ENCODE results near the gene TMEM185B. TPM values are rescaled to one million over a fixed set of nuclear protein-coding genes. Genes with fewer than 3 reads are reported as not detected.

The TMEM185B gene
- polyA plus RNA-seq, 3 donors = 24.5 to 27.5 (median 26.4) TPM

DNA sequence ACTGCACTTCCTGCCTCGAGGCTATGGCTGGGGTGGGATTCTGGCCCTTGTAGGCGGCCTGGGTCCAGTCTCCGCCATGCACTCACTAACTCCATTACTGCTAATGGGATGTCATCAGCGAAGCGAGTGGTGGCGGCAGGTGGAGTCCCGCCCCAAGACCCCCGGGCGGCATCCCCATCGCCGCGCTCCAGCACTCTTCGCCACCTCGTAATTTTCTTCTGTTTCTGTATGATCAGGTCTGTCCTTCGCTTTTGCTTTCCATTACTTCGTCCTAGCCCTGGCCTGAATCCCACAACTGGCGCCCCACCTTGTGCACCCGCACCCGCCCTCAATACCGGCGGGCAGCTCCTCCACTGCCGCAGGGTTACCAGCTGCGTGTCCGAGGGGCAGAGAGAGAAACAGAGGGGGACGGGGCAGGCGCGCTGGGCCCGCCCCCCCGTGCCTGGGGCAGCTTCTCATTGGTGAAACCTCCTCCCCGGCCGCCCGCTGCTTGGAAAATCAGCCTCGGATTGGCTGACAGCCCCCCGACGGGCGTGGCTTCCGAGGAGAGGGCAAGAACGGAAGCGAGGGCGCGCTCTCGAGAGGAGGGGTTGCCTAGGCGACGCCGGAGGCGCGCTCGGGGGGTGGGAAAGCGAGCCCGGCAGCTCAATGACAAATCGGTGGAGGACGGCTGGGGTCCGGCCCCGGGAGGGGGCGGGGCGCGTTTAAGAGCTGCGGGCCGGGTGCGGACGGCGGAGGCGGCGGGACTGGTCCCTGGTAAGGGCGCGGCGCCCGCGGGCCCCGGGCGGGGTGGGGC, 29.2 kb upstream of the TMEM185B start, which contains the start of gene RALB:
RALB (plus strand) TSS at position 628 of the 796 bp plus-strand sequence. CDS start 25,813 bp downstream, outside the sequence.
- DNase-seq (ENCODE audit: low read depth in 3 of 3, low spot score in 2 of 3) = peak; percentile 91 to 98 (median 97)

DNA sequence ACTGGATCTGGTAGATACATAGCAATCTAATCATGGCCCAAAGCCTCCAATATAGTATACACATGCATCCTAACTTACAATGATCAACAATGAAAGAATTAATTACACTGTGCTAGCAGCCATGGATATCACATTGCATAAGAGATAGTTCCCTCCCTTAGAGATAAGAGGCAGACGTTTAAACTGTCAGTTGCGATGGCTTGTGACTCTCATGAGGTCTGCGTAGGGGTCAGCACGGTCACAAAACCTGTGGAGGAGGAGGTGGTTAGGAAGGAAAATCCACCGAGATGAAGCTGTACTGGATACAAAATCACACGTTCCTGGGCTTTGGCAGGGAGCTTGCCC, 28.7 kb upstream of the TMEM185B start:
- no peak for DNase-seq (ENCODE audit: low read depth in 3 of 3, low spot score in 2 of 3)

DNA sequence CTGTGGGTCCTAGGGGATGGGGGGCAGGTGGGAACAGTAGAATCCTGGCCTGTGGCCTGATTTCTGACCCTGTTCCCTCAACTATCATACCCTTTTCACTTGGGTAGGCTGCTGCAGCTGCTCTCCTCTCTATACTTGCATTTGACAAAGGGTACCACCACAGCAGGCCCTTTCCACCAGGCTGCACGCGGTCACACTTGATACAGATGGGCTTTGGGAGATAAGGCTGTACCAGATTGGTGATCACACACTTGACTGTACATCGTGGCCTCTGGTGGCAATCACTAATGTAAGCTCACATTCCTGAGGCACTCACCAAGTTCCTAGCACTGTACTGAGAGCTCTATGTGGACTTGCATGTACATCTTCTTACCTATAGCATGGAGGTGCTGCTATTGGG, 27.9 kb upstream of the TMEM185B start:
- DNase-seq (ENCODE audit: low read depth in 3 of 3, low spot score in 2 of 3) = no peak

DNA sequence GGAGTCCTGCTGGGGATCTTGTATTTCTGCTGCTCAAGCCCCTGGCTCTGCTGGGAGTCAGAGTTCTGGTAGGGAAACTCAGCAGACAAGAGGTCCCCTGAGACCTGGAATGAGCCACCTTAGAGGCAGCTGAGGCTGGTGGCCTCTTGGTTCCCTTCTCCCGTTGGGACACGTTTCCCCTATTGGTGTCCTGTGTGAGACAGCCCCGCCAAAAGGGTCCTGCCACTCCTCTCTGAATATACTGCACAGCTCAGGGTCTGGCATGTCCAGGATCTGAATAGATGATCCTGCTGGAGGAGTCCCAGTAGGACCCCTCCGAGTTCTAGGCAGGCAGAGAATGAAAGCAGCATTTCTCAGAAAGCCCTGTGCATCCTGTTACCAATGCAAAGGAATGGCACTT, 27.4 kb upstream of the TMEM185B start:
- DNase-seq (ENCODE audit: low read depth in 3 of 3, low spot score in 2 of 3) = no peak

DNA sequence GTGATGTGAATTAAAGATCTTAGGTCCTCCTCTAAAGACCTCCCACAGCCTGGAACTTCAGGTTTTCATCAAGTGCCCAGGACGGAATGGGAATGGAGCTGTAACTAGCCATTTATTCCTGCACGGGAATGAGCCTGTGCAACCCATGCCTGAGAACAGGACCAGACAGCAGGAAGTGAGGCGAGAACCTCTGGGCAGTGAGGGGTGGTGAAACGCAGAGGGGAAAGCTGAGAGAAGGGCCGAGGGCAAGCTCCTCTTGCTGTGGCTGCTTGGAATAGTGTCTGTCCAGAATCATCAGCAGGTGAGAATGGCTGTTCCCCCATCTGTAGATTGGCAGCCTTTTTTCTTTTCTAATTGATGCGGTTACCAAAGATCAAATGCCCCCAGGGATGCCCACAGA, 24.7 kb upstream of the TMEM185B start:
- no peak for DNase-seq (ENCODE audit: low read depth in 3 of 3, low spot score in 2 of 3)

DNA sequence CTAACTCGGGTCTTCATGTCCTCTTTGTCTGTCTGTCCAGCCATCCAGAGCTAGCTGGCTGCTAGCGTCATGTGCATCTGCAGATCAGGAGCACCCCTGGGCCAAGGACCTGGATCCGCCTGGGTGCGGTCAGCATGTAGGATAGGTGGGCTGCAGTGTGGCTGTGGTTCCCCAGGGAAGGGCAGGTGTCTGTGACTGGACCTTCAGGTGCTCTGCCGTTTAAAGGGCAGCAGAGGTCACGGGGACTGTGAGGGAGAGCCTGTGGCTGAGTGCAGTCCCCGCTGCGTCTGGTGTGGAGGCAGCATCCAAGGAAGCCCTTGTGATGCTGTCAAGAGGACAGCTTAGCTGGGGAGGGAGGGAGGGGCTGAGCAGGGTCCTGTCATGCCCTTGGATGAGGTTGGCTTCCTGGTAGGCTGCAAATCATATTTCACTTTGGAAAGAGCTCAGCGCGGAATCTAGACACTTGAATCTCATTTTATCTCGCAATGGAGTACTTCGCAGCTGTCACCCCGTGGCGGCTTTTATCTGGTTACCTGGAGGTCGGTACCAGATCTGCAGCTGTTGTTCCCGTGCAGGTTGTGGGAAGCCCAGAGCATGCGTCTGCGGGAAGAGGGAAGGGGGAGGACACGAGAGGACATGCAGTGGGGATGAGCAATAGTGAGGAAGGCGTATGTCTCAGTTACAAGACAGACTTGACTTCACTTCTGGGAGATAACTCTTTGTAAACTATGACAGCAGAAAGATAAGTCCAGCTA, 23.5 kb upstream of the TMEM185B start:
- no peak for DNase-seq (ENCODE audit: low read depth in 3 of 3, low spot score in 2 of 3)

DNA sequence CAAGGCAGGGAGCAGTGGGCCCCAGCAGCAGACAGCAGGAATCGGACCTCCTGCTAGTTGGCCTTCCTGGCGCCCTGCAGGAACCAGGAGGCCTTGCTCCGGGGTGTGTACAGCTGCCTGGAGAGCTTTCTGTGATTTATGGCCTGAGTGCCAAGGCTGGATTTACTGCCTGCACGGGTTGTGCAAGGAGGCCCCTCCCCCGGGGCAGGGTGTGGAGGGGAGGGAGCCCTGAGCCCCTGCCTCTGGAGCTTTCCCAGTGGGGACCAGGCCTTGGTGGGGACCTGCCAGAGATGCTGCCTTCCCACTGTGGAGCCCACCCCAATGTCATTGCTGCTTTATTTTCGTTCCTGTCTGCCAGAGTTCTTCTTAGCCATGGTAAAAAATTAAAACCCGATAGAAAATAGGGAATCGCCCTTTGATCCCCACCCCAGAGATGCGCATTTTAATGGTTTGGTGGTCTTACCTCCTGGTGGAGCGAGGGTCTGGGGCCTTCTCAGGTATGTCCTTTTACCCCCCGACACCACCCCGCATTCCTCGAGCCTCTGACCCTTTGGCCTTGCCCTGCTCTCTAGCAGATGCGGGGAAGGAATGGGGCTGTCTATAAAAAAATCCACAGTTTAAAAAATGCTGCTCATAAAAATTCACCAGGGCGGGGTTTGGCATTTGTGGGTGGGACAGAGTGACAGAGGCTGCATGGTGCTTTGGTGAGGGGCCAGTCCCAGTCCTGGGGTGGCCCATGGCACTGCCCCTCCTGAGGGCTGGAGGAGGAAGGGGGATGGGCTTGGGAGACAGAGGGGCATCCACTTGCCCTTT, 22.5 kb upstream of the TMEM185B start:
- peak in 1 of 3 donors; percentile 63 for DNase-seq (ENCODE audit: low read depth in 3 of 3, low spot score in 2 of 3)

DNA sequence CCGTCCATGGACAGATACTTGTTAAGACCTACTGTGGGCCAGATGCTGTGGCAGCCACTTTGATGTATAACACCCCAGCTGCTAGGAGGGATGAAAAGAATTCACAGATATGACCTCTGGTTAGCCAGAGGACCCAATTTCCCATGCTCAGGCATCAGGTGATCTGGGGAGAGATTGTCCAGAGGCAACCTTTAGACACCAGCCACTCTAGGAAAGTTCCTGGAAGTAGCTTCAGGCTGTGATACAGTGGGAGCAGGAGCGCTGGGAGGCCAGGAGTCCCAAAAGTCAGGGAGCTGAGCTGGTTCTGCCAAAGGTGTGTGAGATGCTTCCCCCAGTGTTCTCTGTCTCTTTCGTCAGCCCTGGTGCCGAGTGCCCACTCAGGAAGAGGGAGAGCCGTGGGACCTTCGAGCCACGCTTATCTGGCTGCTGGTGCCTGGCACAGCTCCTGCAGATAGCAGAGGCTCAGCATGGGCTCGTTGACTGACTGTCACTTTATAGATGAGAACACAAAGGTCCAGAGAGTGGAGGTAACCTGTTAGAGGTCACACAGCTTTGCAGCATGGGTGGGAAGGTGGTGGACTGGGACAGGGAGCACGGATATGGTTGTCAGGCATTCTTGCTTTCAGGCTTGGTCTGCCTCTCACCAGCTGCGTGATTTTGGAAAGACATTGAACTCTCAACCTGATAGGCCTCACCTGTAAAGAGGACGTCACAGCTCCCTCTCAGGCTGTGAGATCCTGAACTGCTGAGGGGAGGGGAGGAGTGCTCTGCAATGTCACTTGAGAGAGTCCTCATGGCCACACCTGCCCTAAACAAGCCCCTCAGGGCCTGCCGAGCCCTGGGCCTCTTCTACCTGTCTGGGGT, 21.7 kb upstream of the TMEM185B start:
- DNase-seq (ENCODE audit: low read depth in 3 of 3, low spot score in 2 of 3) = no peak

DNA sequence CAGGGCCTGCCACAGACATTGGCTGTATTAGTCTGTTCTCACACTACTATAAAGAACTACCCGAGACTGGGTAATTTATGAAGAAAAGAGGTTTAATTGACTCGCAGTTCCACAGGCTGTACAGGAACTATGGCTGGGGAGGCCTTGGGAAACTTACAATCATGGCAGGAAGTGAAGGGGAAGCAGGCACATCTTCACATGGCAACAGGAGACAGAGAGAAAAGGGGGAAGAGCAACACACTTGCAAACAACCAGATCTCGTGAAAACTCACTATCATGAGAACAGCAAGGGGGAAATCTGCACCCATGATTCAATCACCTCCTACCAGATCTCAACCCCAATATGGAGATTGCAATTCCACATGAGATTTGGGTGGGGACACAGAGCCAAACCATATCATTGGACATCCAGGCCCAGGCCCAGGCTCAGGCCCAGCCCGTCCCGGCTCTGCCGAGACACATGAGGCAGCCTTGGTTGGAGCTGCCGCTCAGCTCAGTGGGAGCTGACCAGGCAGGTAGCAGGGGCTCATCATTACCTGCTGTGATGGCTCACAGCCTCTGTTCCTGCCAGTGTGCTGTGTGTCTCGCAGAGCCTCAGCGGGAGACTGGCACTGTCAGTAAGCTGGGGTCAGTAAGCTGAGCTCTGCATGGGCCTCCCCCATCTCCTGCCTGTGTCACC, 20.8 kb upstream of the TMEM185B start:
- no peak for DNase-seq (ENCODE audit: low read depth in 3 of 3, low spot score in 2 of 3)

DNA sequence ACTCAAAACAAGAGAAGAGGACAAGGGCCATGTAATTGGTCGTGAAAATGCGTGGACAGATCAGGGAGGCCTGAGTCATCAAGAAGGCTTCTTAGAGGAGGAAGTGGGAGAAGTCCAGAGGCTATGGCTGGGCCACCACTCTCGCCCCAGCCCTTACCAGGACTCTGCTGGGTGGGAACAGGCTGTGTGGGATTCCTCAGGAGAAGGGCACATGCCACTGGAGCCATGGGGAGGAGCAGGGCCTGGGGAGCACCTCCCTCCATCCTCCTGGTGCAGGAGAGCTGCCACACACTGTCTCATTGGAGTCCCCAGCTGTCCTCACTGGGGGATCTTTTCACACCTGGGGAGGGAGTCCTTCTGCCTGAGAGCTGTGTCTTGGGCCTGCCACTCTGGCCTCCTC, 20.0 kb upstream of the TMEM185B start:
- DNase-seq (ENCODE audit: low read depth in 3 of 3, low spot score in 2 of 3) = no peak

DNA sequence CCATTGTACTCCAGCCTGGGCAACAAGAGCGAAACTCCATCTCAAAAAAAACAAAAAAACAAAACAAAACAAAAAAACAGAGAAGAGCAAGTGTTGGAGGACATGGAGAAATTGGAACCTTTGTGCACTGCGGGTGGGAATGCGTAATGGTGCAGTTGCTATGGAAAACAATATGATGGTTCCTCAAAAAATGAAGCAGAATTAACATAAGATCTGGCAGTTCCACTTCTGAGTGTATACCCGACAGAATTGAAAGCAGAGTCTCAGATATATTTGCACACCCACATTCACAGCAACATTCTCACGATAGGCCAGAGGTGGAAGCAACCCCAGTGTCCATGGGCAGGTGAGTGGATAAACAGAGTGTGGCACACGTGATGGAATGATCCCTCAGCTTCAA, 18.5 kb upstream of the TMEM185B start:
- DNase-seq (ENCODE audit: low read depth in 3 of 3, low spot score in 2 of 3) = no peak

DNA sequence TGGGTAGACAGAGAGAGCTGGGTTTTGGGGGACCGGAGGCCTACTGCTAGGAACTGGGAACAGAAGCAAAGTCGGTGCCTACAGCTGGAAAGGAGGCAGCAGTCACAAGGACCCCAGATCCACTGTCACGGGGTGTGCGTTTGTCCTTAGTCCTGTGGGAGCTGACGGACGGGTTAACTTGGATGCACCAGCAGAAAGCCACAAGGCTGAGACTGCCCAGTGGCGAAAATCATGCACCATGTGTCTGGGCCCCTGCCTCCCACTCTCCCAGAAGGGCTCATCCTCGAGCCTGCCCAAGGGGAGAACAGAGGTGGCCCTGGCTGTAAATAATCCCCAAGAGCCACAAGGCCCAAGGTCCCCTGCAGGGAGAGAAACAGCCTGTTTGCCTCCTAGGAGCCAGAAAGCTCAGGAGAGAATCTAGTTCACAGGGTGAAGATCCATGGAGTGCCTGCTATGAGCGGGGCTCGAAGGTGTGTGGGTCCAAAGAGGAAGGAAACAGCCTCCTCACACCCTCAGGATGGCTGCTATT, 17.8 kb upstream of the TMEM185B start:
- no peak for DNase-seq (ENCODE audit: low read depth in 3 of 3, low spot score in 2 of 3)

DNA sequence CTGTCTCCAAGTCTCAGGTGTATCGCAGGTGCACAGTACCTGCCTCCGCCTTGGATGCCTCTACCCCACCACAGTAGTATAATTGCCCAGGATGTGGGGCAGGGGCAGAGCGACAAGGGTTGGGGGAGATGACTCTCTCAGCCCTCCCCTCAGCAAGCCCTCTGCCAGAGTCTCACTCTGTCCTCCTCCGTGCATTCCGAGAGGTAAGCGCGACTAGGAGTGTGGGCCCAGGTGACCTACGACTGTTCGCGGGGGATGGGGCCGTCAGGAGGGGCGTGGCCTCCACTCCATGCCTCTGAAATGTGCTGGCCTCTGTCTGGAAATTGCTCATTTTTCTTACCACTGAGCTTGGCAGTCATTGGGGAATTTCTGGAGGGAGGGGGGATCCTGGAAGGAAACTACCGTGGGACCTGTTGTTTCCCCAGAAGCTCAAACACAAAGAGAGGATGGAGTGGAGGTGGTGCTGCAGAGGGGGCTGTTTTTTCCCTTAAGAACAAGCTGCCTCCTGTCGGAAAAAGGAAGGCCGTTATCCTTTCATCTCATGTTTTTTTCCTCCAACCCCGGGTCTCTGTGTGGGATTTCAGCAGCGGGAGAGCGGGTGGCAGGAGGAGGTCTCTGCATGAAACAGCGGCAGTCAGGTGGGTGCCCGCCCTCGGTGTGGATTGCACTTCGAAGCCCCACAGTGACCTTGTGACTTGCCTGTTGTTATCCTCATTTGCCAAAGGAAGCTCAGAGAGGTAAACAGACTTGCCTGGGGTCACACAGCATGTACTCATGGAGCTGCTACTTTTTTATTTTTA, 16.5 kb upstream of the TMEM185B start:
- DNase-seq (ENCODE audit: low read depth in 3 of 3, low spot score in 2 of 3) = no peak

DNA sequence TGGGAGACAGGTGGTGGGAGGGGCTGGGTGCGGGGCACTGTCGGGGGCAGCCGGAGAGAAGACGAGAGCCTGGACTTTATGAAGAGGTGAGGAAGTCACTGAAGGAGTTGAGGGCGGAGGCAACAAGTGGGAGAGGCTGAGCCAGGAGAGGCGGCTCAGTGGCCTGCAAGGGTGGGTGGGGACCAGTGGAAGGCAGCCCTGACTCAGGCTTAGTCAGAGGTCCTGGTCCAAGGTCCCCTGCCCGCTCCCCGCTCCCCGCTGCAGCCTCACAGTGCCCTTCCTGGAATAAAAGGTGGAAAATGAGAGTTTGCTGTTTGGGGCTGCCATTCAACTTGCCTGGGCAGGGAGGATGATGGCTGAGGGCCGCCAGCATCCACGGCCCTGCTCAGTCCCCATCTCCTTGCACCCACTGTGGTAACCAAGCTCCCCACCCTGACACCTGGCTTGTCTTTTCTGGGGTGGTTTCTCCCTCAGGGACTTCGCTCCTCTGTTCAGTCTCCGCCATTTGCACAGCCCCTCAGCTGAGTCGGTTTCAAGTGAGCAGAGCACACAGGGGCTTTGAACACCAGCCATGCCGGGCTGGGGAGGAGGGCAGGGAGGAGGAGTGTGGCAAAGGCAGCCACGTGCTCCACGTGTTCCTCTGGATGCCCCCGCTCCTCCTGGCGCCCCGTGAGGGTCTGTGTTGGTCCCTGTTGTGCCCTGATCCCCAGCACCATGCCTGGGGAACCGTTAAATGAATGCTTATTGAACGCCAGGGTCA, 15.7 kb upstream of the TMEM185B start:
- no peak for DNase-seq (ENCODE audit: low read depth in 3 of 3, low spot score in 2 of 3)

DNA sequence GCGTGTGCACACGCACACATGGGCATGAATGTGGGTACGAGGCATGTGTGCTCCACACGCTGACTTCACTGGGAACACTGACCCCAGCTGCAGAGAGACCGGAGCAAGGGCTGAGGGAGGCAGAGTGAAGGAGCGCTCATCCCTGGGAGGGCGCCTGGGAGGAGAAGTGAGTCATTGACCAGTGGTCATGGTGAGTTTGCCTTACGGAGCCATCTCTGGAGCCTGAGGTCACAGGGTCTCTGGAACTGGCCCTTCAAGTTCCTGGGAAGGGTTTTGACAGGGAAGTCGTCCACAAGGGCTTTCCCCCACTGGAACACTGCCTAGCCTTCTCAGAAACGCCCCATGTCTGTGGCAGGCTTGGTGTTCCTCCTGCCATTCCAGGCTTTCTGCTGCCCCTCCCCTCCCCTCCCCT, 14.3 kb upstream of the TMEM185B start:
- no peak for DNase-seq (ENCODE audit: low read depth in 3 of 3, low spot score in 2 of 3)

DNA sequence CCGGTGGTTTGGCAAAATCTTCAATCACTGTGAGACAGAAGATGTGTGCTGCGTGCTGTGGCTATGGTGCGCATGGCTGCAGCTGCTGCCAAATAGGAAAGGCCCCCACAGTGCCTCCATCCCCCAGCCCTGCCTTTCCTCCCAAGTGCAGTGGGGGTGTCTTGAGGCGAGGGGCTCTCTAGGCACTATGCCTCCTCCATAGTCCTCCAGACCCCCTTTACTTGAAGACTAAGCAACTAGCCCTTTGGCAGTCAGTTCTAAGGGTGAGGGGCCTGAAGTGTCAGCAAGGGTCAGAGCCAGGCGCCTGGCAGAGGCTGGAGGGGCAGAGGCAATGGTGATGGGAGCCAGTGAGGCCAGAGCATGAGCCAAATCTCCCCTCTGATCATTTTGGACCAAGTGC, 13.6 kb upstream of the TMEM185B start:
- DNase-seq (ENCODE audit: low read depth in 3 of 3, low spot score in 2 of 3) = no peak

DNA sequence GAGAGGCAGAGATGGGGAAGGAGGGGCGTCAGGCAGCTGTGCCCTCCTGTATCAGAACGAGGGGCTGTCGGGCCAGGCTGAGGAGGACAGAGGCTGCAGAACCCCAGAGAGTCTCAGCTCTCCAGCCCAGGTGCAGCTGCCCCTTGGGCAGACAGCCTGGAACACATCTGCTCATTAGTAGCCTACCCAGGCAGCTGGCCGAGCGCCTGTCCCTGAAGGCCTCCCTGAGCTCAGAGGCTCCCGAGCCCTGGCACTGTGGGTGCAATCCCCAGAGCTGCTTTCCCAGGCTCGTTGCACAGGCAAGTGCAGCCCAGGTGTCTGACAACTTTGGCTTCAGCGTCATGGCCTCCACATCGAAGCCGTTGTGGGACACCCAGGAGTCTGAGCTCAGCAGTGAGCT, 13.1 kb upstream of the TMEM185B start:
- DNase-seq (ENCODE audit: low read depth in 3 of 3, low spot score in 2 of 3) = no peak

DNA sequence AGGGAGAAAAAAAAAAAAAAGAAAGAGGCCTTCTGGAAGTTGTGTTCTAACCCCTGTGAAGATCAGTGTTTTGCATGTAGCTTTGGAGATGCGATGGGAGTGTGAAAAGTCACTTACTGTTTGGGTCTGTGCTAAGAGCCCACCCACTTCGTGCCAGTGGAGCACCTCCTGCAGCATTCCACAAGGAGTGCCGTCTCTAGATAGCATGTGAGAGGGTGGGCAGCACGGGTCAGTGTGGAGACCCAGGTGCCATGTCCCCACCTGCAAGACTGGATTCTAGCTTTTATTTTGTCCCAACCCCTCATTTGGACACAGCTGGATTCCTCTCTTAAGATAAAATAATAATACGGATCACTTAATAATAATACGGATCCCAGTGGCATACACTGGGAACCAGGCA, 12.5 kb upstream of the TMEM185B start:
- no peak for DNase-seq (ENCODE audit: low read depth in 3 of 3, low spot score in 2 of 3)

Measured in right renal cortex interstitium (tissue), 3 donors.